Measurements from ENCODE around the gene PRICKLE2.

The PRICKLE2 gene

GRCh38 chr3:64224826-64225610 is at the start of gene PRICKLE2:
TSS of gene PRICKLE2 (minus strand) at chr3:64225466. CDS start at chr3:64198927, 26,539 bp downstream.
- DNase-seq (ENCODE audit: low read depth in 2 of 2) = no peak

- DNase-seq (ENCODE audit: low read depth in 2 of 2) = no peak
Measured at GRCh38 chr3:64272842-64273241, 47.6 kb upstream of the PRICKLE2 start.

GRCh38 chr3:64272271-64272670 is 47.0 kb upstream of the PRICKLE2 start:
- no peak for DNase-seq (ENCODE audit: low read depth in 2 of 2)

- no peak for DNase-seq (ENCODE audit: low read depth in 2 of 2)
Measured at GRCh38 chr3:64271631-64272030, 46.4 kb upstream of the PRICKLE2 start.

GRCh38 chr3:64270866-64271260 is 45.6 kb upstream of the PRICKLE2 start:
- no peak for DNase-seq (ENCODE audit: low read depth in 2 of 2)

GRCh38 chr3:64270142-64270865 is 45.0 kb upstream of the PRICKLE2 start:
- DNase-seq (ENCODE audit: low read depth in 2 of 2) = no peak

GRCh38 chr3:64268926-64269325 is 43.7 kb upstream of the PRICKLE2 start:
- DNase-seq (ENCODE audit: low read depth in 2 of 2) = no peak

- DNase-seq (ENCODE audit: low read depth in 2 of 2) = no peak
Measured at GRCh38 chr3:64267721-64268604, 42.7 kb upstream of the PRICKLE2 start.

GRCh38 chr3:64266983-64267382 is 41.7 kb upstream of the PRICKLE2 start:
- no peak for DNase-seq (ENCODE audit: low read depth in 2 of 2)

GRCh38 chr3:64266065-64266931 is 41.0 kb upstream of the PRICKLE2 start:
- DNase-seq (ENCODE audit: low read depth in 2 of 2) = no peak

GRCh38 chr3:64265646-64266045 is 40.4 kb upstream of the PRICKLE2 start:
- DNase-seq (ENCODE audit: low read depth in 2 of 2) = no peak

GRCh38 chr3:64264501-64265109 is 39.3 kb upstream of the PRICKLE2 start:
- DNase-seq (ENCODE audit: low read depth in 2 of 2) = no peak

GRCh38 chr3:64262574-64263114 is 37.4 kb upstream of the PRICKLE2 start:
- DNase-seq (ENCODE audit: low read depth in 2 of 2) = no peak

GRCh38 chr3:64260431-64260830 is 35.2 kb upstream of the PRICKLE2 start:
- no peak for DNase-seq (ENCODE audit: low read depth in 2 of 2)

GRCh38 chr3:64259636-64260035 is 34.4 kb upstream of the PRICKLE2 start:
- no peak for DNase-seq (ENCODE audit: low read depth in 2 of 2)

GRCh38 chr3:64257100-64257755 is 32.0 kb upstream of the PRICKLE2 start:
- DNase-seq (ENCODE audit: low read depth in 2 of 2) = no peak

GRCh38 chr3:64255741-64256340 is 30.6 kb upstream of the PRICKLE2 start:
- no peak for DNase-seq (ENCODE audit: low read depth in 2 of 2)

- no peak for DNase-seq (ENCODE audit: low read depth in 2 of 2)
Measured at GRCh38 chr3:64254443-64254842, 29.2 kb upstream of the PRICKLE2 start.

- no peak for DNase-seq (ENCODE audit: low read depth in 2 of 2)
Measured at GRCh38 chr3:64253689-64254088, 28.4 kb upstream of the PRICKLE2 start.

- no peak for DNase-seq (ENCODE audit: low read depth in 2 of 2)
Measured at GRCh38 chr3:64251019-64251418, 25.8 kb upstream of the PRICKLE2 start.
